ENCODE results near the gene DPY19L3. TPM values are rescaled to one million over a fixed set of nuclear protein-coding genes. Genes with fewer than 3 reads are reported as not detected.

DPY19L3 gene
- polyA plus RNA-seq, 1 donor from 2014 or later: 26.7 TPM

- no peaks in the 10 kb centered on the region for H3K9me3 ChIP-seq (ENCODE audit: low read length)
- TF ChIP-seq SMC3 (conservative IDR thresholded peaks at IDR 0.05; ENCODE audit: poor library complexity) (no peak), RAD21 (conservative IDR thresholded peaks at IDR 0.05) (no peak), POLR2AphosphoS5 (IDR thresholded peaks at IDR 0.05) (no peak), EP300 (conservative IDR thresholded peaks at IDR 0.05; ENCODE audit: poor library complexity, severe bottlenecking) (no peak), TAF1 (IDR thresholded peaks at IDR 0.05; ENCODE audit: low read depth) (no peak)
- H3K27ac ChIP-seq (ENCODE audit: low read length): no peak overlapping the region
- no peaks in the 10 kb centered on the region for H3K9me2 ChIP-seq (ENCODE audit: insufficient read depth, low read length)
- no peaks in the 10 kb centered on the region for H4K20me1 ChIP-seq (ENCODE audit: insufficient read depth)
- no peak overlapping the region for H3K4me2 ChIP-seq (ENCODE audit: low read length)
- no peaks in the 10 kb centered on the region for H3F3A ChIP-seq (ENCODE audit: insufficient read depth, low read length, poor library complexity, severe bottlenecking)
- no peak overlapping the region for H3K9ac ChIP-seq (ENCODE audit: low read length)
- no peaks in the 10 kb centered on the region for H3K79me2 ChIP-seq (replicated peaks; ENCODE audit: insufficient read depth, low read length)
- no peaks in the 10 kb centered on the region for H3K27me3 ChIP-seq (ENCODE audit: insufficient read depth, low read depth, low read length)
- no peak overlapping the region for H3K4me3 ChIP-seq (ENCODE audit: low read length)
- no peak overlapping the region for H2AFZ ChIP-seq (ENCODE audit: low read depth, low read length)
- no peaks in the 10 kb centered on the region for H3K36me3 ChIP-seq (ENCODE audit: insufficient read depth, low read length)
Observed at GRCh38 chr19:32519023-32519422, 113.5 kb downstream of the DPY19L3 start.

GRCh38 chr19:32522967-32523366 is 117.4 kb downstream of the DPY19L3 start:
- Histone ChIP-seq H3K9ac (ENCODE audit: low read length) (no peak overlapping the region), H3K36me3 (ENCODE audit: insufficient read depth, low read length) (no peaks in the 10 kb centered on the region), H3K9me2 (ENCODE audit: insufficient read depth, low read length) (no peaks in the 10 kb centered on the region), H3K27me3 (ENCODE audit: insufficient read depth, low read depth, low read length) (no peaks in the 10 kb centered on the region), H3K4me2 (ENCODE audit: low read length) (no peak overlapping the region), H3K27ac (ENCODE audit: low read length) (no peak overlapping the region), H3K4me3 (ENCODE audit: low read length) (no peak overlapping the region), H3K79me2 (replicated peaks; ENCODE audit: insufficient read depth, low read length) (no peaks in the 10 kb centered on the region), H3K9me3 (ENCODE audit: low read length) (no peaks in the 10 kb centered on the region), H3F3A (ENCODE audit: insufficient read depth, low read length, poor library complexity, severe bottlenecking) (no peaks in the 10 kb centered on the region), H4K20me1 (ENCODE audit: insufficient read depth) (no peaks in the 10 kb centered on the region), H2AFZ (ENCODE audit: low read depth, low read length) (no peak overlapping the region)
- TF ChIP-seq POLR2AphosphoS5 (IDR thresholded peaks at IDR 0.05): no peak
- no peak for TF ChIP-seq EP300 (conservative IDR thresholded peaks at IDR 0.05; ENCODE audit: poor library complexity, severe bottlenecking)
- no peak for TF ChIP-seq RAD21 (conservative IDR thresholded peaks at IDR 0.05)
- no peak for TF ChIP-seq TAF1 (IDR thresholded peaks at IDR 0.05; ENCODE audit: low read depth)
- no peak for TF ChIP-seq EZH2 (IDR thresholded peaks at IDR 0.05; ENCODE audit: borderline replicate concordance, insufficient read depth, low read length, poor library complexity, severe bottlenecking)
- TF ChIP-seq, protein P1, sequence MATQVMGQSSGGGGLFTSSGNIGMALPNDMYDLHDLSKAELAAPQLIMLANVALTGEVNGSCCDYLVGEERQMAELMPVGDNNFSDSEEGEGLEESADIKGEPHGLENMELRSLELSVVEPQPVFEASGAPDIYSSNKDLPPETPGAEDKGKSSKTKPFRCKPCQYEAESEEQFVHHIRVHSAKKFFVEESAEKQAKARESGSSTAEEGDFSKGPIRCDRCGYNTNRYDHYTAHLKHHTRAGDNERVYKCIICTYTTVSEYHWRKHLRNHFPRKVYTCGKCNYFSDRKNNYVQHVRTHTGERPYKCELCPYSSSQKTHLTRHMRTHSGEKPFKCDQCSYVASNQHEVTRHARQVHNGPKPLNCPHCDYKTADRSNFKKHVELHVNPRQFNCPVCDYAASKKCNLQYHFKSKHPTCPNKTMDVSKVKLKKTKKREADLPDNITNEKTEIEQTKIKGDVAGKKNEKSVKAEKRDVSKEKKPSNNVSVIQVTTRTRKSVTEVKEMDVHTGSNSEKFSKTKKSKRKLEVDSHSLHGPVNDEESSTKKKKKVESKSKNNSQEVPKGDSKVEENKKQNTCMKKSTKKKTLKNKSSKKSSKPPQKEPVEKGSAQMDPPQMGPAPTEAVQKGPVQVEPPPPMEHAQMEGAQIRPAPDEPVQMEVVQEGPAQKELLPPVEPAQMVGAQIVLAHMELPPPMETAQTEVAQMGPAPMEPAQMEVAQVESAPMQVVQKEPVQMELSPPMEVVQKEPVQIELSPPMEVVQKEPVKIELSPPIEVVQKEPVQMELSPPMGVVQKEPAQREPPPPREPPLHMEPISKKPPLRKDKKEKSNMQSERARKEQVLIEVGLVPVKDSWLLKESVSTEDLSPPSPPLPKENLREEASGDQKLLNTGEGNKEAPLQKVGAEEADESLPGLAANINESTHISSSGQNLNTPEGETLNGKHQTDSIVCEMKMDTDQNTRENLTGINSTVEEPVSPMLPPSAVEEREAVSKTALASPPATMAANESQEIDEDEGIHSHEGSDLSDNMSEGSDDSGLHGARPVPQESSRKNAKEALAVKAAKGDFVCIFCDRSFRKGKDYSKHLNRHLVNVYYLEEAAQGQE (IDR thresholded peaks at IDR 0.05; ENCODE audit: borderline replicate concordance): no peak
- TF ChIP-seq MXI1 (conservative IDR thresholded peaks at IDR 0.05; ENCODE audit: poor library complexity, severe bottlenecking): no peak
- no peak for TF ChIP-seq CTCF (IDR thresholded peaks at IDR 0.05; ENCODE audit: poor library complexity, severe bottlenecking)
- TF ChIP-seq SMC3 (conservative IDR thresholded peaks at IDR 0.05; ENCODE audit: poor library complexity): no peak

Measured in neural cell (in vitro differentiated cells).